Central memory CD8-positive, alpha-beta T cell (primary cell): ENCODE data around the gene LRPAP1.

Experiments
- ATAC-seq: fragments of 150-1000 bp; cut with Tn5 transposase; replicated peaks from 2 replicates; pipeline ENCODE4 v1.10.0; 2022; ENCODE audit warnings: mild to moderate bottlenecking, moderate FRiP score, moderate number of reproducible peaks; ENCODE audit not compliant: poor library complexity, severe bottlenecking; ENCODE audit errors: extremely low read depth
- DNase-seq, 2 donors: peaks; one replicate each; pipeline ENCODE4 v3.0.0; 2021; ENCODE audit warnings: low spot score in 2 of 2
- H3K27ac Mint-ChIP-seq: one replicate; pipeline ENCODE4 v1.8.0; 2022; ENCODE audit warnings: low read depth, mild to moderate bottlenecking, moderate library complexity, mixed read lengths
- H3K27me3 Mint-ChIP-seq: one replicate; pipeline ENCODE4 v1.8.0; 2022; ENCODE audit warnings: mixed read lengths
- H3K36me3 Mint-ChIP-seq: one replicate; pipeline ENCODE4 v1.8.0; 2022; ENCODE audit warnings: mild to moderate bottlenecking, moderate library complexity, mixed read lengths; ENCODE audit not compliant: insufficient read depth
- H3K4me1 Mint-ChIP-seq: one replicate; pipeline ENCODE4 v1.8.0; 2022; ENCODE audit warnings: mixed read lengths
- H3K4me3 Mint-ChIP-seq: one replicate; pipeline ENCODE4 v1.8.0; 2022; ENCODE audit warnings: mild to moderate bottlenecking, moderate library complexity, mixed read lengths
- H3K9me3 Mint-ChIP-seq: one replicate; pipeline ENCODE4 v1.8.0; 2022; ENCODE audit warnings: mixed read lengths

LRPAP1 gene

GRCh38 chr4:3497523-3498389 lies 34.5 kb downstream of the LRPAP1 start:
- ATAC-seq = no peak
- no peak overlapping the region for H3K4me3 Mint-ChIP-seq
- no peaks in the 10 kb centered on the region for H3K27me3 Mint-ChIP-seq
- H3K36me3 Mint-ChIP-seq = peaks cover 3% of the 10 kb centered on the region
- H3K9me3 Mint-ChIP-seq = no peaks in the 10 kb centered on the region
- no peak for DNase-seq
- no peak overlapping the region for H3K27ac Mint-ChIP-seq
- H3K4me1 Mint-ChIP-seq = peaks cover 6% of the 10 kb centered on the region

GRCh38 chr4:3497095-3497494 lies 35.1 kb downstream of the LRPAP1 start:
- Mint-ChIP-seq H3K27ac (no peak overlapping the region), H3K4me1 (peaks cover 6% of the 10 kb centered on the region), H3K9me3 (no peaks in the 10 kb centered on the region), H3K4me3 (no peak overlapping the region), H3K27me3 (peaks cover 4% of the 10 kb centered on the region), H3K36me3 (peaks cover 3% of the 10 kb centered on the region)
- DNase-seq (no peak), ATAC-seq (no peak)

- Mint-ChIP-seq H3K4me1 (peaks cover 6% of the 10 kb centered on the region), H3K9me3 (no peaks in the 10 kb centered on the region), H3K36me3 (peaks cover 3% of the 10 kb centered on the region), H3K27me3 (peaks cover 15% of the 10 kb centered on the region), H3K27ac (no peak overlapping the region), H3K4me3 (no peak overlapping the region)
- no peak for ATAC-seq
- no peak for DNase-seq
These were observed 36.2 kb downstream of the LRPAP1 start for GRCh38 chr4:3496021-3496420.

- Mint-ChIP-seq H3K27me3 (peaks cover 21% of the 10 kb centered on the region), H3K36me3 (peaks cover 3% of the 10 kb centered on the region), H3K27ac (no peak overlapping the region), H3K4me3 (no peak overlapping the region), H3K4me1 (peaks cover 6% of the 10 kb centered on the region), H3K9me3 (no peaks in the 10 kb centered on the region)
- DNase-seq = no peak
- no peak for ATAC-seq
These were observed 36.8 kb downstream of the LRPAP1 start for GRCh38 chr4:3495204-3495975.

- no peaks in the 10 kb centered on the region for H3K9me3 Mint-ChIP-seq
- peaks cover 6% of the 10 kb centered on the region for H3K36me3 Mint-ChIP-seq
- peaks cover 6% of the 10 kb centered on the region for H3K4me1 Mint-ChIP-seq
- H3K4me3 Mint-ChIP-seq = no peak overlapping the region
- no peak overlapping the region for H3K27ac Mint-ChIP-seq
- ATAC-seq (no peak), DNase-seq (no peak)
- H3K27me3 Mint-ChIP-seq = peaks cover 31% of the 10 kb centered on the region
These were observed 37.8 kb downstream of the LRPAP1 start for GRCh38 chr4:3494462-3494871.

- H3K4me3 Mint-ChIP-seq = no peak overlapping the region
- H3K9me3 Mint-ChIP-seq = no peaks in the 10 kb centered on the region
- H3K36me3 Mint-ChIP-seq = peaks cover 5% of the 10 kb centered on the region
- ATAC-seq = no peak
- no peak for DNase-seq
- no peak overlapping the region for H3K27ac Mint-ChIP-seq
- peaks cover 36% of the 10 kb centered on the region for H3K27me3 Mint-ChIP-seq
- peaks cover 10% of the 10 kb centered on the region for H3K4me1 Mint-ChIP-seq
These were observed 38.3 kb downstream of the LRPAP1 start for GRCh38 chr4:3493720-3494461.

GRCh38 chr4:3492741-3493719 lies 39.2 kb downstream of the LRPAP1 start:
- H3K27ac Mint-ChIP-seq = no peak overlapping the region
- peaks cover 5% of the 10 kb centered on the region for H3K36me3 Mint-ChIP-seq
- H3K27me3 Mint-ChIP-seq = peaks cover 43% of the 10 kb centered on the region
- DNase-seq = no peak
- no peak overlapping the region for H3K4me3 Mint-ChIP-seq
- ATAC-seq = no peak
- H3K4me1 Mint-ChIP-seq = peaks cover 12% of the 10 kb centered on the region
- H3K9me3 Mint-ChIP-seq = no peaks in the 10 kb centered on the region

GRCh38 chr4:3491681-3492405 lies 40.4 kb downstream of the LRPAP1 start:
- no peaks in the 10 kb centered on the region for H3K9me3 Mint-ChIP-seq
- H3K36me3 Mint-ChIP-seq = peaks cover 5% of the 10 kb centered on the region
- peak overlapping the region; percentile 1 for H3K4me3 Mint-ChIP-seq
- H3K4me1 Mint-ChIP-seq = peaks cover 8% of the 10 kb centered on the region
- DNase-seq = no peak
- no peak for ATAC-seq
- peaks cover 43% of the 10 kb centered on the region for H3K27me3 Mint-ChIP-seq
- no peak overlapping the region for H3K27ac Mint-ChIP-seq

- ATAC-seq (no peak), DNase-seq (no peak)
- Mint-ChIP-seq H3K9me3 (no peaks in the 10 kb centered on the region), H3K4me1 (peaks cover 12% of the 10 kb centered on the region), H3K36me3 (peaks cover 5% of the 10 kb centered on the region), H3K27ac (no peak overlapping the region), H3K4me3 (no peak overlapping the region), H3K27me3 (peaks cover 43% of the 10 kb centered on the region)
These were observed 42.7 kb downstream of the LRPAP1 start for GRCh38 chr4:3489451-3489962.

- Mint-ChIP-seq H3K4me3 (no peak overlapping the region), H3K27me3 (peaks cover 43% of the 10 kb centered on the region), H3K36me3 (peaks cover 5% of the 10 kb centered on the region)
These were observed 43.4 kb downstream of the LRPAP1 start for GRCh38 chr4:3488820-3489219.

GRCh38 chr4:3487861-3488260 lies 44.4 kb downstream of the LRPAP1 start:
- peaks cover 5% of the 10 kb centered on the region for H3K36me3 Mint-ChIP-seq
- ATAC-seq = no peak
- H3K27ac Mint-ChIP-seq = no peak overlapping the region

More at GRCh38 chr4:3488820-3489219, 43.4 kb downstream of the LRPAP1 start:
- DNase-seq (no peak), ATAC-seq (no peak)
- H3K9me3 Mint-ChIP-seq = no peaks in the 10 kb centered on the region
- H3K27ac Mint-ChIP-seq = no peak overlapping the region
- H3K4me1 Mint-ChIP-seq = peaks cover 12% of the 10 kb centered on the region

More at GRCh38 chr4:3487861-3488260, 44.4 kb downstream of the LRPAP1 start:
- H3K9me3 Mint-ChIP-seq = no peaks in the 10 kb centered on the region
- peaks cover 43% of the 10 kb centered on the region for H3K27me3 Mint-ChIP-seq
- H3K4me1 Mint-ChIP-seq = peaks cover 12% of the 10 kb centered on the region
- DNase-seq = no peak
- no peak overlapping the region for H3K4me3 Mint-ChIP-seq
